Gastroesophageal sphincter (tissue), 3 donors: ENCODE measurements around the gene CNKSR3.

ENCODE experiments used
- EP300 ChIP-seq: sonication (generic); formaldehyde crosslinking; IDR thresholded peaks from one replicate; pipeline ENCODE4 v1.6.1; 2017; ENCODE audit warnings: antibody characterized with exemption, mild to moderate bottlenecking
- POLR2A ChIP-seq, 2 donors: fragments of 450-650 bp; IDR thresholded peaks; one replicate each; pipeline ENCODE4 v1.6.1; 2017; ENCODE audit warnings: antibody characterized with exemption in 2 of 2, mild to moderate bottlenecking in 2 of 2, moderate library complexity in 1 of 2
- TF ChIP-seq, protein P1 (sequence below), 4 experiments: fragments of 200-600 bp in 2 of 4; fragments of 450-650 bp in 2 of 4; sonication (generic) in 1 of 4; IDR thresholded peaks; one replicate each; pipeline ENCODE4 v1.5.1; 2017 to 2019; ENCODE audit warnings: antibody characterized with exemption in 4 of 4, mild to moderate bottlenecking in 2 of 4, moderate library complexity in 2 of 4

DNA sequence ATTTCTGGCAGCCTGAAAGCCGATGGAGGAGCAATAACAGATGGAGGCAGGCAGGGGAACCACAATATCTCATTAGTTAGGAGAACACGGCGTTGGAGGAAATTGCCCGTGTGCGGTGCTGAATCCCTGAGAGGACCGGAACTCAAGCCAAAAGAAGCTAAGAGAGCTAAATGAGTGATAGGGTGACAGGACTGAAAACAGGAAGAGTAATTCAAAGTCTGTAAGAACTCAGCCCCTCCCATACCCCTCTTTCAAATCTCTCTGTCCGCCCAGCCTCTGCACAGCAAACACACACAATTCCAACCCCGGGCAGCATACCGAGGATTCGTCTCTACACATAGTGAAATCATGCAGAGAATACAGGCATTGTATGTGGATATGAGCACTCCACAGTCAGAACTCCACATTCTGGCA lies 151.3 kb downstream of the CNKSR3 start:
- TF ChIP-seq, protein P1, sequence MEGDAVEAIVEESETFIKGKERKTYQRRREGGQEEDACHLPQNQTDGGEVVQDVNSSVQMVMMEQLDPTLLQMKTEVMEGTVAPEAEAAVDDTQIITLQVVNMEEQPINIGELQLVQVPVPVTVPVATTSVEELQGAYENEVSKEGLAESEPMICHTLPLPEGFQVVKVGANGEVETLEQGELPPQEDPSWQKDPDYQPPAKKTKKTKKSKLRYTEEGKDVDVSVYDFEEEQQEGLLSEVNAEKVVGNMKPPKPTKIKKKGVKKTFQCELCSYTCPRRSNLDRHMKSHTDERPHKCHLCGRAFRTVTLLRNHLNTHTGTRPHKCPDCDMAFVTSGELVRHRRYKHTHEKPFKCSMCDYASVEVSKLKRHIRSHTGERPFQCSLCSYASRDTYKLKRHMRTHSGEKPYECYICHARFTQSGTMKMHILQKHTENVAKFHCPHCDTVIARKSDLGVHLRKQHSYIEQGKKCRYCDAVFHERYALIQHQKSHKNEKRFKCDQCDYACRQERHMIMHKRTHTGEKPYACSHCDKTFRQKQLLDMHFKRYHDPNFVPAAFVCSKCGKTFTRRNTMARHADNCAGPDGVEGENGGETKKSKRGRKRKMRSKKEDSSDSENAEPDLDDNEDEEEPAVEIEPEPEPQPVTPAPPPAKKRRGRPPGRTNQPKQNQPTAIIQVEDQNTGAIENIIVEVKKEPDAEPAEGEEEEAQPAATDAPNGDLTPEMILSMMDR (IDR thresholded peaks at IDR 0.05) = no peak
- TF ChIP-seq EP300 (no peak), POLR2A (IDR thresholded peaks at IDR 0.05) (no peak)
